Skeletal muscle satellite cell (primary cell): Measurements from ENCODE around the gene PAX5.

ENCODE experiments used
- H3K27me3 ChIP-seq: 2 replicates; pipeline ENCODE4 v1.7.0; 2013; ENCODE audit warnings: low read length; ENCODE audit not compliant: control insufficient read depth, insufficient read depth
- H3K36me3 ChIP-seq: 2 replicates; pipeline ENCODE4 v1.7.0; 2013; ENCODE audit warnings: mild to moderate bottlenecking, control low read depth, low read length; ENCODE audit not compliant: insufficient read depth
- H3K4me1 ChIP-seq: 2 replicates; pipeline ENCODE4 v1.7.0; 2013; ENCODE audit warnings: low read length; ENCODE audit not compliant: control insufficient read depth, insufficient read depth
- H3K4me2 ChIP-seq: 2 replicates; pipeline ENCODE4 v1.7.0; 2013; ENCODE audit warnings: mild to moderate bottlenecking, low read length
- H3K4me3 ChIP-seq: 2 replicates; pipeline ENCODE4 v1.7.0; 2013; ENCODE audit warnings: low read length
- H3K9ac ChIP-seq: 2 replicates; pipeline ENCODE4 v1.7.0; 2013; ENCODE audit warnings: mild to moderate bottlenecking, low read depth, low read length, moderate library complexity
- H3K9me3 ChIP-seq: replicated peaks from 2 replicates; pipeline ENCODE4 v1.7.0; 2013; ENCODE audit warnings: mild to moderate bottlenecking, control low read depth, low read length

PAX5 gene

GRCh38 chr9:37007295-37007694, 26.8 kb downstream of the PAX5 start:
- no peak overlapping the region for H3K4me3 ChIP-seq
- no peaks in the 10 kb centered on the region for H3K36me3 ChIP-seq
- no peak overlapping the region for H3K4me2 ChIP-seq
- no peaks in the 10 kb centered on the region for H3K9me3 ChIP-seq
- peaks cover 98% of the 10 kb centered on the region for H3K27me3 ChIP-seq
- H3K4me1 ChIP-seq = no peaks in the 10 kb centered on the region
- no peak overlapping the region for H3K9ac ChIP-seq

DNA sequence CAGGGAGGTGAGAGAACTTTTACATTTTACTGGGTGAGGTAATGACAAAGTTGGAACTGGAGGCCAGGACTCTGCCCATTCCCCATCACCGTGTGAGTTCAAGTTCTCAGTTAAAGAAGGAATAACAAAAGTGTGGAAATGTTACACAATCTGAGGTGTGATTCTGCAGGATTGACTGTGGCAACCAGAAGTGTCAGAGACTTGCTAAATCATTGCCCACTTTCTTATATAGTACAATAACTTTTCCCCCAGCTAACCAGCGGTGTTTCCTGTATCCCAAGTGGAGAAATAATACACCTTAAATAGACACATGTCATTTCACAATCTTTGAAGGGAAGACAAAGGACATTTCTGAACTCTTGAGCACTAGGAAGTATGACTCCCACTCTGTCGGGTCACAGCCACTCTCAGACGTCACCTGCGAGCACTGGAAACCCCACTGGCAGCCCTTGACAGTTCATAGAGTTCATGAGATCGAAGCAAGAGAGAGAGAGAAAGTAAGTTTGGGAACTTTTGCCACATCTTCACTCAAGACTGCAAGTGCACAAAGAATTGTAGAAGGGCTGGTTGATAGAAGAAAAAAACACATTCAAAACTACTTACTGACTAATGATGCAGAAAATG, 28.4 kb downstream of the PAX5 start:
- no peaks in the 10 kb centered on the region for H3K9me3 ChIP-seq
- peaks cover 99% of the 10 kb centered on the region for H3K27me3 ChIP-seq
- no peak overlapping the region for H3K4me2 ChIP-seq
- no peak overlapping the region for H3K9ac ChIP-seq
- no peak overlapping the region for H3K4me3 ChIP-seq
- no peaks in the 10 kb centered on the region for H3K36me3 ChIP-seq
- no peaks in the 10 kb centered on the region for H3K4me1 ChIP-seq

GRCh38 chr9:37004424-37004935, 29.6 kb downstream of the PAX5 start:
- H3K4me3 ChIP-seq = no peak overlapping the region
- H3K4me2 ChIP-seq = no peak overlapping the region
- H3K36me3 ChIP-seq = no peaks in the 10 kb centered on the region
- no peaks in the 10 kb centered on the region for H3K9me3 ChIP-seq
- H3K9ac ChIP-seq = no peak overlapping the region
- no peaks in the 10 kb centered on the region for H3K4me1 ChIP-seq
- peaks cover 100% of the 10 kb centered on the region for H3K27me3 ChIP-seq

GRCh38 chr9:37002413-37003217, 31.5 kb downstream of the PAX5 start:
- Histone ChIP-seq H3K9ac (no peak overlapping the region), H3K9me3 (no peaks in the 10 kb centered on the region), H3K36me3 (no peaks in the 10 kb centered on the region), H3K4me1 (no peaks in the 10 kb centered on the region), H3K4me3 (no peak overlapping the region), H3K27me3 (peaks cover 95% of the 10 kb centered on the region), H3K4me2 (no peak overlapping the region)

- H3K4me3 ChIP-seq = no peak overlapping the region
- no peaks in the 10 kb centered on the region for H3K9me3 ChIP-seq
- H3K9ac ChIP-seq = no peak overlapping the region
- no peaks in the 10 kb centered on the region for H3K4me1 ChIP-seq
- no peaks in the 10 kb centered on the region for H3K36me3 ChIP-seq
- no peak overlapping the region for H3K4me2 ChIP-seq
- H3K27me3 ChIP-seq = peaks cover 92% of the 10 kb centered on the region
These were observed 32.0 kb downstream of the PAX5 start for GRCh38 chr9:37002036-37002412.

GRCh38 chr9:37001459-37001858, 32.6 kb downstream of the PAX5 start:
- H3K4me1 ChIP-seq = no peaks in the 10 kb centered on the region
- no peaks in the 10 kb centered on the region for H3K9me3 ChIP-seq
- H3K9ac ChIP-seq = no peak overlapping the region
- H3K4me3 ChIP-seq = no peak overlapping the region
- H3K27me3 ChIP-seq = peaks cover 87% of the 10 kb centered on the region
- H3K4me2 ChIP-seq = no peak overlapping the region
- no peaks in the 10 kb centered on the region for H3K36me3 ChIP-seq

DNA sequence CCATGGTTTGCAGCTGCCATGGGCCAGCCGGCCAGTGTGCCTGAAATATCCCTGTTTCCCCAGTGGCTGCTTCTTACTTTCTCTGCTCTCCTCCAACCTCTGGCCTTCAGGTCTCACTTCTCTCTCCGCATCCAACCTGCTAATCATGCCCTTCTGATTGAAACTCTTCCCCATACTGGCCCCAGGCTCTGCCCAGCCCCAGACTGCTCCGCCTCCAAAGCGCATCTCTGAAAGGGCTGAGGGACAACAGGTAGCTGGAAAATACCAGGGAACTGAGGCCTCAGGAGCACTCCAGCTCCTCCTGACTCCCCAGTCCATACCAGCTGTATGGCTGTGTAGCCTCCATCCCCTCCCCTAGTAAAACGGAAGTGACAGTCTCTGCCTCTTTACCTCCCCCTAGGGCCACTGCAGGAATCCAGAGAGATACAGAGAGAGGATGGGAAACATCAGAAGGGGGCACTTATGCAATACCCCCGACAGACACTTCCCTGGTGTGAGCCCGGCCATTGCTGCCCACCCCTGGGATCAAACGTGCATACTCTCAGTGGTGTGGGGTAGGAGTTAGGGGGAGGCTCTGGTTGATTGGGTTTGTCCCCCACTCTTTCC, 34.2 kb downstream of the PAX5 start:
- peaks cover 5% of the 10 kb centered on the region for H3K4me1 ChIP-seq
- no peaks in the 10 kb centered on the region for H3K36me3 ChIP-seq
- no peak overlapping the region for H3K4me3 ChIP-seq
- H3K9me3 ChIP-seq = no peaks in the 10 kb centered on the region
- no peak overlapping the region for H3K4me2 ChIP-seq
- H3K27me3 ChIP-seq = peaks cover 72% of the 10 kb centered on the region
- no peak overlapping the region for H3K9ac ChIP-seq

DNA sequence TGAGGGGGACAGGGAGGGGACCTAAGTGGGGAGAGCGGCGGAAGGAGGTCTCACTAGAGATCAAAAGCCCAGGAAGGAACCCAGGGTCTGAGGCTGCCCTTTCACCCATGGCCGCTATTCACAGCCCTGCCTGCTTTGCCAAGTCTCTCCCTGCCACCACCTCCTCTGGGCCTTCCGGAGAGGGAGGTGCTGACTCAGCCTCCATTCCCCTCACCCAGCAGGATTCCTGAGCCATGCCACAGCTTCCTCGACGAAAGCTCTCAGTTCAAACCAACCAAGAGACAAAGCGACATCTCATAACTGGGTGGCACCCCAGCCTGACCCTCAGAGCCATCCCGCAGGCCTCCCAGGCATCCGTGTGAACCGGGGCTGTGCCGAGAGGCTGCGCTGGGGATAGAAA, 36.7 kb downstream of the PAX5 start:
- H3K4me1 ChIP-seq = peaks cover 5% of the 10 kb centered on the region
- no peak overlapping the region for H3K4me2 ChIP-seq
- H3K4me3 ChIP-seq = no peak overlapping the region
- no peak overlapping the region for H3K9ac ChIP-seq
- no peaks in the 10 kb centered on the region for H3K9me3 ChIP-seq
- H3K27me3 ChIP-seq = peaks cover 64% of the 10 kb centered on the region
- H3K36me3 ChIP-seq = no peaks in the 10 kb centered on the region

DNA sequence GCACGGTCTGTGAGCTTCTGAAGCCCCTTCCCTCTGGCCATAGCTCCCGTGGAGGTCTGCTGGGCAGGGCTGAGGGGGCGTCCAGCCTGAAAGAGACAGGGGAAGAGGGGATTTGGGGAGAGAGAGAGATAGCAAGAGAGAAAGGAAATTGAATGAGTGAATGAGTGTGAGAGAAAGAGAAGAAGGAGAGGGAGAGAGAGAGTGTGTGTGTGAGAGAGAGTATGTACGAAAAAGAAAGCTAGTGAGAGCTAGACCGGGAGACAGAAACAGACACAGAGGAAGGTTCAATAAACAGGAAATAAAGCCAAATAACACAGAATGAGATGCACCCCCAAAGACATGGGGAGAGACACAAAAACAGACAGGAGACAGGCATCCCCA, 37.4 kb downstream of the PAX5 start:
- no peak overlapping the region for H3K9ac ChIP-seq
- peaks cover 61% of the 10 kb centered on the region for H3K27me3 ChIP-seq
- H3K4me2 ChIP-seq = no peak overlapping the region
- peaks cover 5% of the 10 kb centered on the region for H3K4me1 ChIP-seq
- H3K9me3 ChIP-seq = peaks cover under 1% of the 10 kb centered on the region
- no peaks in the 10 kb centered on the region for H3K36me3 ChIP-seq
- no peak overlapping the region for H3K4me3 ChIP-seq

- H3K9me3 ChIP-seq = peaks cover 7% of the 10 kb centered on the region
- peak overlapping the region; percentile 75 for H3K4me2 ChIP-seq
- no peaks in the 10 kb centered on the region for H3K36me3 ChIP-seq
- H3K27me3 ChIP-seq = peaks cover 57% of the 10 kb centered on the region
- peaks cover 5% of the 10 kb centered on the region for H3K4me1 ChIP-seq
- no peak overlapping the region for H3K9ac ChIP-seq
- H3K4me3 ChIP-seq = peak overlapping the region; percentile 41
These were observed 38.0 kb downstream of the PAX5 start for GRCh38 chr9:36995927-36996705.
